GM18526 (cell line): Measurements from ENCODE around the gene PHRF1.

Experiments used
- POLR2A ChIP-seq: IDR thresholded peaks from 3 replicates; pipeline ENCODE4 v1.6.1; 2011; ENCODE audit not compliant: insufficient read length; ENCODE audit errors: extremely low read depth

PHRF1 gene

GRCh38 chr11:574632-575312 is 1.5 kb upstream of the PHRF1 start:
- no peak for TF ChIP-seq POLR2A

DNA sequence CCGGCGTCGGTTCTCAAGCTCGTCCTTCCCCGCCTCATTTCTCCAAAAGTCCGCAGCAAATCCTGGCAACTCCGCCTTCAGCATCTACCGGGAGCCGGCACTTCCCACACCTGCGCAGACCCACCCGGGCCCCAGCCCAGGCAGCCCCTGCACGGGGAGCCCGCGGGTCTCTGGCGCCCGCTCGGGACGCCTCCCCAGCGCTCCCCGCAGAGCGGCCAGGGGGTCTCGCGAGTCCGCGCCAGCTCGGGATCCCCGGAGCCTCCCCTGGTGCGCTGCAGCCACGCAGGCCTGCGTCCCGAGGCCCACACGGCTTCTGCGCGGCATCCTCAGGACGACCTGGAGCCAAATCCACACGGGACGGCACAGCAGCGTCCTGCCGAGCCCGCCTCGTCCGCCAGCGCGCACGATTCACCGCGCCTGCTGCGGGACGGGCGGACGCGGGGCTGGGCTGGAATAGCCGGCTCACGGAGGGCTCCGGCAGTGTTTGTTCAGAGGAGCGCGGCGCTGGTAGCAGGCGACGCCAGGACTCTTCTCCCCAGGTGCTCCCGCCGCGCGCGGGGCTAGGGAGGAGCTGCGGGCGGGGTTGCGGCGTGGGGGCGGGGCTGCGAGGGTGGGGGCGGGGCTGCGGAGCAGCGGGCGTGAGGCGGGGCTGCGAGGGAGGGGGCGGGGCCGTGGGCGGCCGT is 816 bp upstream of the PHRF1 start:
- no peak for TF ChIP-seq POLR2A

DNA sequence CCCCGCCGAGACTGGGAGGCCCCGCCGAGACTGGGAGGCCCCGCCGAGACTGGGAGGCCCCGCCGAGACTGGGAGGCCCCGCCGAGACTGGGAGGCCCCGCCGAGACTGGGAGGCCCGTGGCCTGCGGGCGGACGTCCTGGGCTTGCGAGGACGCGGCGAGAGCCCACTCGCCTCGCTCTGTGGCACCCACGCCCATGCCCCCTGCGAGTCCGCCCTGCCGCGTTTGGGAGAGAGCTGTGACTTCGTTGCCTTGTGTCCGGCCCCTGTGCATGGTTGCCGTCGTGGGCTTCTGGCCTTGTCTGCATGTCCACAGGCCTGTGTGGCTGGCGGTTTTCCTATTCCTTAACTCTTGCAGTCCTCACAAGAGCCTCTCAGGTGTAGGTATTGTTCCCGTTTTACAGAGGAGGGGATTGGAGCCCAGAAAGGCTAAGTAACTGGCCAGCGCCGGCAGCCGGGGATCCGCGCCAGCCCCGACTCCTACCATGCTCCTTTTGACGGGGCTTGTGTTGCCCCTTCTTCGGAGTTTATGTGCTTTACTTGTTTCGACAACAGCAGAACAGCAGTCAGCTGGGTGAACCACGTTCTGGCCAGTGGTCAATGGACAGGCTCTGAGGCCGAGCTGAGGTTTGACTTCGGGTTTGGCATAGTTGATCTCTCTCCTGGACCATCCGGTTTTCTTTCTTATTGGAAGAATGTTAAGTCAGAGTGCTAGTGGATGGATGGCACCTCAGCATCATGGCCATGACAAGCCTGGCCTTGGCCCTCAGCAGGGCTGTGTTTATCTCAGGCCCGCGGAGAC is 741 bp downstream of the PHRF1 start:
- no peak for TF ChIP-seq POLR2A

DNA sequence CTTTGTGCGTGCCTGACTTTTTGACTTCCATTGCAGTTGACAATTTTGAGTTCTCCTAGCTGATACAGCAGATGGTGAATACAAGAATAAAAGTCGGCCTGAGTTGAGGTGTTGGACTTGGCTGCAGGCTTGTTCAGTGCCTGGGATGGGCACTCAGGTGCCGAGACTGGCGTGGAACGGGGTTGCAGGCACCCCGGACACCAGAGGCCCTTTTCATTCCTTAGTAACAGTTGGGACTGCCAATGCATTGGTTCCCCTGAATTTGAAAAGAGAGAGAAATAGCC is 1.3 kb downstream of the PHRF1 start:
- TF ChIP-seq POLR2A: no peak

GRCh38 chr11:578276-579035 is 2.2 kb downstream of the PHRF1 start:
- TF ChIP-seq POLR2A: no peak

GRCh38 chr11:579830-580601 is 3.7 kb downstream of the PHRF1 start:
- no peak for TF ChIP-seq POLR2A

- no peak for TF ChIP-seq POLR2A
These were observed 5.1 kb downstream of the PHRF1 start for GRCh38 chr11:581342-581741.

DNA sequence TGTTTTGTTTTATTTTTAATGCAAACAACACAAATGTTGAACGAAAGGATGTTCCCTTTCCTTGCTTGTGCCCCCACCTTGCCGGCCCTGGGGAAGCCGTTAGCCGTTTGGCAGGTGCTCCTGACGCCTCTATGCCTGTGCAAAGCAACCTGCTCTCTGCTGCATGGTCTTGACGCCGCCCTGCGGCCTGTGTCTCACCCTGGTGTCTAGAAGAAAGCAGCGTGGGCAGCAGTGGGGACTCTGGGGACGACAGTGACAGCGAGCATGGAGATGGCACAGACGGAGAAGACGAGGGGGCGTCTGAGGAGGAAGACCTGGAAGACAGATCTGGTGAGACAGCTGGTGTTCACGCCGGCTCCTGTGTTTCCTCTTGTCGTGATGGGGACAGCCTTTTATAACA is 5.5 kb downstream of the PHRF1 start:
- TF ChIP-seq POLR2A: no peak

GRCh38 chr11:584287-584686 is 8.0 kb downstream of the PHRF1 start:
- TF ChIP-seq POLR2A: no peak

- no peak for TF ChIP-seq POLR2A
These were observed 10.4 kb downstream of the PHRF1 start for GRCh38 chr11:586376-587316.

DNA sequence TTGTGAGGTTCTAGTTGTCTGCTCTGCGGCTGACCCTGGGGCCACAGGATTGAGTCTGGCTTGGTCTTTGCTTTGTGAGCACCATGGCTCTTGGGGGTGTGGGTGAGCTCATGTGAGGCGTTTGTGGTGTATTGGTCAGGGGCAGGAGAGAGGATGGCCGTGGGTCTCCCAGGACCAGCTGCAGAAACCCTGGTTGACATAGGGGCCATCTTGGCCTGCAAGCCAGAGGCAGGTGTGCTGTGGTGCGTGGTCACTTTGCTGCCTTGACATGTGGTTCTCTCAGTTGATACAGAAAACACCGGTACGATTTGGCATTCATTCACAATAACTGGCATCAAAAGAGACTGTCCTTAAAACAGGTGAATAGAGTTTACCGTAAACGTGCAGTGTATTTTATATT is 11.3 kb downstream of the PHRF1 start:
- TF ChIP-seq POLR2A: no peak

- no peak for TF ChIP-seq POLR2A
These were observed 11.7 kb downstream of the PHRF1 start for GRCh38 chr11:587978-588380.

GRCh38 chr11:589798-590197 is 13.5 kb downstream of the PHRF1 start:
- TF ChIP-seq POLR2A: no peak

DNA sequence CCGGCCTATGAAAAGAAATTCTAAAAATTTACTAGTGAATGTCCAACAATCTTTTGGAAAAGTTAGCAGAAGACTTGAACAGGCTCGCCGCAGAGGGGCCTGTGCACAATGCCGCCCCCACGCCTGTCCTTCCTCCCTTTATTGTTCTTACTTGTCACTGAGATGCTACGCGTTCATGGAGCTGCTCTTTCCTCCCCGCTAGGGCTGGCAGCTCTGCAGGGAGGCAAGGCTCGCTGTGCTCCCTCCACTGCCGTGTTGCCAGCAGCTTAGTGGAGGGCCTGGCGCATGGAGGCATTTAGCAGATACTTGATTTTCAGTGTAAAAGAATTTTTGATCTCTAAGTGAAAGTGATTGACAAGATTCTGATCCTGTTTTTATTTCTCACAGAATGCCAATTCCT is 14.7 kb downstream of the PHRF1 start:
- no peak for TF ChIP-seq POLR2A
